Right atrium auricular region (tissue), 2 donors: ENCODE results near the gene MRPL27. TPM values are rescaled to one million over a fixed set of nuclear protein-coding genes. Genes with fewer than 3 reads are reported as not detected.
A peak's percentile ranks its signal among the peaks of the same experiment; 100 is the strongest.

Source experiments
- DNase-seq: peaks from one replicate; pipeline ENCODE4 v3.0.0-alpha.2; 2019; ENCODE audit warnings: low spot score
- H3K27ac ChIP-seq, 2 donors: fragments of 200-600 bp; sonication (generic); 1 replicate in 1 of 2; 2 replicates in 1 of 2; pipeline ENCODE4 v1.5.1; 2016 to 2019
- H3K27me3 ChIP-seq, 2 donors: fragments of 200-600 bp; sonication (generic); one replicate each; pipeline versions ENCODE4 v1.5.1 to v1.6.0; 2017 to 2019
- H3K36me3 ChIP-seq: fragments of 200-600 bp; sonication (generic); one replicate; pipeline ENCODE4 v1.5.1; 2016
- H3K4me1 ChIP-seq, 2 donors: fragments of 200-600 bp; sonication (generic); one replicate each; pipeline versions ENCODE4 v1.5.1 to v1.6.0; 2017 to 2019
- H3K4me3 ChIP-seq, 2 donors: fragments of 200-600 bp; sonication (generic); 1 replicate in 1 of 2; 2 replicates in 1 of 2; pipeline ENCODE4 v1.5.1; 2017 to 2019; ENCODE audit warnings: mild to moderate bottlenecking in 1 of 2, moderate library complexity in 1 of 2
- H3K9me3 ChIP-seq, 2 donors: fragments of 200-600 bp; sonication (generic); one replicate each; pipeline ENCODE4 v1.5.1; 2019
- total RNA-seq, 2 donors: library from RNA; depleted of rRNA; stranded (reverse); fragments of >200 nt; gene quantifications; one replicate each; pipeline ENCODE4 v1.1.0, GENCODE V29; 2016
- TF ChIP-seq, protein P1 (sequence below), 2 donors: fragments of 200-600 bp; sonication (generic); IDR thresholded peaks; one replicate each; pipeline ENCODE4 v1.5.1; 2019; ENCODE audit warnings: antibody characterized with exemption in 2 of 2

MRPL27 gene
- total RNA-seq, 2 donors from 2014 or later: 87.1 to 91.0 TPM

- Histone ChIP-seq H3K4me3 (no peak overlapping the region), H3K27ac (no peak overlapping the region), H3K4me1 (peaks cover 0 to 4% of the 10 kb centered on the region in 2 donors), H3K27me3 (no peaks in the 10 kb centered on the region), H3K9me3 (no peaks in the 10 kb centered on the region), H3K36me3 (peaks cover 46% of the 10 kb centered on the region)
- no peak for DNase-seq
- TF ChIP-seq, protein P1, sequence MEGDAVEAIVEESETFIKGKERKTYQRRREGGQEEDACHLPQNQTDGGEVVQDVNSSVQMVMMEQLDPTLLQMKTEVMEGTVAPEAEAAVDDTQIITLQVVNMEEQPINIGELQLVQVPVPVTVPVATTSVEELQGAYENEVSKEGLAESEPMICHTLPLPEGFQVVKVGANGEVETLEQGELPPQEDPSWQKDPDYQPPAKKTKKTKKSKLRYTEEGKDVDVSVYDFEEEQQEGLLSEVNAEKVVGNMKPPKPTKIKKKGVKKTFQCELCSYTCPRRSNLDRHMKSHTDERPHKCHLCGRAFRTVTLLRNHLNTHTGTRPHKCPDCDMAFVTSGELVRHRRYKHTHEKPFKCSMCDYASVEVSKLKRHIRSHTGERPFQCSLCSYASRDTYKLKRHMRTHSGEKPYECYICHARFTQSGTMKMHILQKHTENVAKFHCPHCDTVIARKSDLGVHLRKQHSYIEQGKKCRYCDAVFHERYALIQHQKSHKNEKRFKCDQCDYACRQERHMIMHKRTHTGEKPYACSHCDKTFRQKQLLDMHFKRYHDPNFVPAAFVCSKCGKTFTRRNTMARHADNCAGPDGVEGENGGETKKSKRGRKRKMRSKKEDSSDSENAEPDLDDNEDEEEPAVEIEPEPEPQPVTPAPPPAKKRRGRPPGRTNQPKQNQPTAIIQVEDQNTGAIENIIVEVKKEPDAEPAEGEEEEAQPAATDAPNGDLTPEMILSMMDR (IDR thresholded peaks at IDR 0.05): no peak
These were observed 8.4 kb upstream of the MRPL27 start for GRCh38 chr17:50381260-50381815.

- Histone ChIP-seq H3K4me3 (no peak overlapping the region), H3K27me3 (no peaks in the 10 kb centered on the region), H3K9me3 (no peaks in the 10 kb centered on the region), H3K4me1 (peaks cover 0 to 4% of the 10 kb centered on the region in 2 donors), H3K27ac (no peak overlapping the region), H3K36me3 (peaks cover 39% of the 10 kb centered on the region)
- no peak for DNase-seq
- TF ChIP-seq, protein P1 (IDR thresholded peaks at IDR 0.05): peak in 1 of 2 donors; percentile 17
These were observed 7.6 kb upstream of the MRPL27 start for GRCh38 chr17:50380369-50381259.

GRCh38 chr17:50379351-50380132, 6.6 kb upstream of the MRPL27 start:
- peaks cover 28% of the 10 kb centered on the region for H3K36me3 ChIP-seq
- H3K4me3 ChIP-seq: no peak overlapping the region
- no peak overlapping the region for H3K27ac ChIP-seq
- no peaks in the 10 kb centered on the region for H3K27me3 ChIP-seq
- TF ChIP-seq, protein P1 (IDR thresholded peaks at IDR 0.05): no peak
- peaks cover 0 to 4% of the 10 kb centered on the region in 2 donors for H3K4me1 ChIP-seq
- H3K9me3 ChIP-seq: no peaks in the 10 kb centered on the region
- no peak for DNase-seq

DNA sequence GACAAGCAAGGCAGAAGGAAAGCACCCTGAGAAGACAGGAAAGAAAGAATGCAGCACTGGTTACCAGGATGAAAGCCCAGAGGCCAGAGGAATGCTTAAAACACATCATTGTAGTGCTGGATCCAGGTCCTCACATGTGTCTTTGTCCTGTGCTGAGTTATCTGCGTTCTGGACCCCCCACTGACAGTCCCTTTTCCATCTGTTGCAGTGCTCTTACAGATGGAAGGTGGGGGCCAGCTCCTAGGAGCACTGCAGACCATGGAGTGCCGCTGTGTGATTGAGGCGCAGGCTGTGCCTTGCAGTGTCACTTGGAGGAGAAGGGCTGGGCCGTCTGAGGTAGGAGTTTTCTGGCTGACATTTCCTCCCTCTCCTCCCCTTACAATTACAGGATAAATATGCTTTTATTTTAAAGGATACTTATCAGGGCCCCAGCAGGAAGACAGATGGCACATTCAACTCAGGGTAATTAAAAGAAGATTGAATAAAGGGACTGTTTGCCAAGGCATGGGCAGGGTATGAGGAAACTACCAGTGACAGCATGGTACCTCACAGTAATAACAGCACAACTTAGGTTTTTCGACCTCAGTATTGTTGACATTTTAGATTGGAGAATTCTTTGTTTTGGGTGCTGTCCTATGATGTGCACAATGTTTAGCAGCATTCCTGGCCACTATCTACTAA, 3.0 kb upstream of the MRPL27 start:
- TF ChIP-seq, protein P1 (IDR thresholded peaks at IDR 0.05): no peak
- Histone ChIP-seq H3K4me3 (no peak overlapping the region), H3K36me3 (no peaks in the 10 kb centered on the region), H3K27me3 (no peaks in the 10 kb centered on the region), H3K9me3 (no peaks in the 10 kb centered on the region), H3K27ac (no peak overlapping the region), H3K4me1 (peaks cover 0 to 20% of the 10 kb centered on the region in 2 donors)
- no peak for DNase-seq

DNA sequence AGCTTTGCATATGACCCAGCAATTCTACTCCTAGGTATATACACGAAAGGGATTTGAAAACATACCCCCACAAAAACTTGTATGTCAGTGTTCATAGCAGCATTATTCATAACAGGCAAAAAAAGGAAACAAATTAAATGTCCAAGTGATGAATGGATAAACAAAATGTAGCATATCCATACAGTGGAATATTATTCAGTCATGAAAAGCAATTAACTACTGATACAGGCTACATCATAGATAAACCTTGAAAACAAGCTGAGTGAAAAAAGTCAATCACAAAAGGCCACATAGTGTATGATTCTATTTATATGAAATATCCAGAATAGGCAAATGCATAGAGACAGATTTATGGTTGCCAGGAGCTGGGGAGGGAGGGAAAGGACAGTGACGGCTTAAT, 721 bp upstream of the MRPL27 start:
- Histone ChIP-seq H3K36me3 (peaks cover 19% of the 10 kb centered on the region), H3K4me1 (peaks cover 0 to 22% of the 10 kb centered on the region in 2 donors), H3K9me3 (no peaks in the 10 kb centered on the region), H3K27me3 (no peaks in the 10 kb centered on the region), H3K27ac (no peak overlapping the region), H3K4me3 (peak overlapping the region in 1 of 2 donors; percentile 65)
- TF ChIP-seq, protein P1 (IDR thresholded peaks at IDR 0.05): no peak
- DNase-seq: no peak
